ENCODE data around the gene MAPKBP1.

The MAPKBP1 gene

GRCh38 chr15:41806291-41807181 is 32.3 kb downstream of the MAPKBP1 start:
- DNase-seq (ENCODE audit: low read depth in 2 of 2) = no peak

GRCh38 chr15:41809121-41809520 is 34.8 kb downstream of the MAPKBP1 start:
- no peak for DNase-seq (ENCODE audit: low read depth in 2 of 2)

GRCh38 chr15:41809526-41810220 is 35.4 kb downstream of the MAPKBP1 start:
- no peak for DNase-seq (ENCODE audit: low read depth in 2 of 2)

- DNase-seq (ENCODE audit: low read depth in 2 of 2) = no peak
Measured at GRCh38 chr15:41810651-41811431, 36.6 kb downstream of the MAPKBP1 start.

- peak; percentile 59 to 67 for DNase-seq (ENCODE audit: low read depth in 2 of 2)
Measured at GRCh38 chr15:41811432-41812195, 37.3 kb downstream of the MAPKBP1 start.

GRCh38 chr15:41812820-41813375 is 38.6 kb downstream of the MAPKBP1 start:
- DNase-seq (ENCODE audit: low read depth in 2 of 2) = no peak

GRCh38 chr15:41813426-41813825 is 39.1 kb downstream of the MAPKBP1 start:
- DNase-seq (ENCODE audit: low read depth in 2 of 2) = no peak

- no peak for DNase-seq (ENCODE audit: low read depth in 2 of 2)
Measured at GRCh38 chr15:41814534-41814933, 40.2 kb downstream of the MAPKBP1 start.

- no peak for DNase-seq (ENCODE audit: low read depth in 2 of 2)
Measured at GRCh38 chr15:41816788-41817187, 42.5 kb downstream of the MAPKBP1 start.

- DNase-seq (ENCODE audit: low read depth in 2 of 2) = no peak
Measured at GRCh38 chr15:41817327-41817726, 43.0 kb downstream of the MAPKBP1 start.

GRCh38 chr15:41817781-41818180 is 43.5 kb downstream of the MAPKBP1 start:
- DNase-seq (ENCODE audit: low read depth in 2 of 2) = no peak

GRCh38 chr15:41819455-41820050 is 45.3 kb downstream of the MAPKBP1 start:
- DNase-seq (ENCODE audit: low read depth in 2 of 2) = no peak

GRCh38 chr15:41820791-41821423 is 46.6 kb downstream of the MAPKBP1 start:
- no peak for DNase-seq (ENCODE audit: low read depth in 2 of 2)

- DNase-seq (ENCODE audit: low read depth in 2 of 2) = no peak
Measured at GRCh38 chr15:41821831-41822230, 47.5 kb downstream of the MAPKBP1 start.

- DNase-seq (ENCODE audit: low read depth in 2 of 2) = no peak
Measured at GRCh38 chr15:41822471-41822870, 48.2 kb downstream of the MAPKBP1 start.

GRCh38 chr15:41822957-41823356 is 48.7 kb downstream of the MAPKBP1 start:
- DNase-seq (ENCODE audit: low read depth in 2 of 2) = no peak

GRCh38 chr15:41823502-41823901 is 49.2 kb downstream of the MAPKBP1 start:
- no peak for DNase-seq (ENCODE audit: low read depth in 2 of 2)

GRCh38 chr15:41824062-41824745 is 49.9 kb downstream of the MAPKBP1 start:
- no peak for DNase-seq (ENCODE audit: low read depth in 2 of 2)

GRCh38 chr15:41825145-41825544 is 50.9 kb downstream of the MAPKBP1 start:
- DNase-seq (ENCODE audit: low read depth in 2 of 2) = no peak
